H1 (cell line): ENCODE data around the gene TSC22D3. TPM values are rescaled to one million over a fixed set of nuclear protein-coding genes. Genes with fewer than 3 reads are reported as not detected.

Experiments used
- BACH1 ChIP-seq: IDR thresholded peaks from 2 replicates; pipeline ENCODE4 v1.6.1; 2012; ENCODE audit warnings: low read length, improper control_type of control experiment
- JUN ChIP-seq: IDR thresholded peaks from 2 replicates; pipeline ENCODE4 v1.6.1; 2011; ENCODE audit warnings: low read depth, mild to moderate bottlenecking, improper control_type of control experiment, low read length
- polyA plus RNA-seq, 7 experiments: library from polyadenylated mRNA; depleted of rRNA in 3 of 7; stranded (reverse) in 5 of 7; unstranded in 2 of 7; fragments of >200 nt in 5 of 7; fragments of 200-250 nt in 2 of 7; gene quantifications; 1 replicate in 5 of 7; 2 replicates in 1 of 7; 4 replicates in 1 of 7; pipeline versions ENCODE4 v1.2.1 to v1.2.3, GENCODE V29; 2011 to 2013; ENCODE audit warnings: missing spikeins in 2 of 7, mixed read lengths in 2 of 7
- total RNA-seq: library from RNA; stranded (reverse); fragmentation: NEBNext Ultra II Directional; extraction: Animal tissue kit (Norgen Biotek cat#: 25700); gene quantifications from 2 replicates; pipeline ENCODE4 v1.2.1, GENCODE V29; 2021
- TF ChIP-seq, protein P1 (sequence below): IDR thresholded peaks from 2 replicates; pipeline ENCODE4 v1.6.1; 2011; ENCODE audit warnings: low read depth, mild to moderate bottlenecking, low read length; ENCODE audit not compliant: insufficient read depth
- TF ChIP-seq, protein P2 (sequence below), 3 experiments: IDR thresholded peaks; 1 replicate in 2 of 3; 2 replicates in 1 of 3; pipeline versions ENCODE4 v1.5.1 to v1.6.1; 2011; ENCODE audit warnings: low read length in 3 of 3, mild to moderate bottlenecking in 3 of 3, inconsistent platforms in 2 of 3, low read depth in 1 of 3, moderate library complexity in 1 of 3; ENCODE audit not compliant: insufficient read depth in 1 of 3; ENCODE audit errors: control extremely low read depth in 1 of 3

TSC22D3 gene
- total and polyA plus RNA-seq, 2 of the 8 experiments (the other 6 are each of a cell fraction or from before 2014, with no cell fraction given) = 7.6 to 12.9 TPM

DNA sequence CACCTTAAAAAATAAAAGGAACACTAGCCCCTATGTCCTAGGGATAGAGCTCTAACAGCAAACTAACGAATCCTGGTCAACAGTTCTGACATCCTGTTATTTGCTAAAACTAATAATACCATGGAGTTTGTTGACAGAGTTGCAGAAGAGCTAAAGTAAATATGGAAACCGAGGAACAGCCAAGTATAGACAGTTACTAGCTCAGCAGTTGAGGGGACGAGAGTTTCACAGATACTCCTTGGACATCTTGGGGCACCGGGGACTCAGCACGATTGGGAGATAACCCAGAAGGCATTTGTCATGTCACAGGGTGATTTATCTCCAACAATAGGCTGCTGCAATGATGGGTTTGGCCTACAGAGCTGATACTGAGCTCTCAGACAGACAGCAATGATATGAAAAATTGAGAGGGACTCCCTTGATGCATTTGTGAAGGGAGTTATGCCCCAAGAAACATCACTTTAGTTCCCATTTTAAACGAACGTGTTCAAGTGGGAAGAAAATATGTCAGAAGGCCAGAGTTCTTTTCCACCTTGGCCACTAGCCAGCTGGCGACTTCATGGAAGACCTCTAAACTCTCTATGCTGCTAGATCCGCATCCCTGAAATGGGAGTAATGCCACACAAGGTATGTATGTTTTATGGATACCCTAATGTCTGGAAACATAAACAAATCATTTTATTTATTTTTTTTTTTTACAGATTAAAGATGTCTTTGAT, 48.6 kb downstream of the TSC22D3 start (continued):
- TF ChIP-seq, protein P1, sequence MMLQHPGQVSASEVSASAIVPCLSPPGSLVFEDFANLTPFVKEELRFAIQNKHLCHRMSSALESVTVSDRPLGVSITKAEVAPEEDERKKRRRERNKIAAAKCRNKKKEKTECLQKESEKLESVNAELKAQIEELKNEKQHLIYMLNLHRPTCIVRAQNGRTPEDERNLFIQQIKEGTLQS = no peak
- TF ChIP-seq, protein P2, sequence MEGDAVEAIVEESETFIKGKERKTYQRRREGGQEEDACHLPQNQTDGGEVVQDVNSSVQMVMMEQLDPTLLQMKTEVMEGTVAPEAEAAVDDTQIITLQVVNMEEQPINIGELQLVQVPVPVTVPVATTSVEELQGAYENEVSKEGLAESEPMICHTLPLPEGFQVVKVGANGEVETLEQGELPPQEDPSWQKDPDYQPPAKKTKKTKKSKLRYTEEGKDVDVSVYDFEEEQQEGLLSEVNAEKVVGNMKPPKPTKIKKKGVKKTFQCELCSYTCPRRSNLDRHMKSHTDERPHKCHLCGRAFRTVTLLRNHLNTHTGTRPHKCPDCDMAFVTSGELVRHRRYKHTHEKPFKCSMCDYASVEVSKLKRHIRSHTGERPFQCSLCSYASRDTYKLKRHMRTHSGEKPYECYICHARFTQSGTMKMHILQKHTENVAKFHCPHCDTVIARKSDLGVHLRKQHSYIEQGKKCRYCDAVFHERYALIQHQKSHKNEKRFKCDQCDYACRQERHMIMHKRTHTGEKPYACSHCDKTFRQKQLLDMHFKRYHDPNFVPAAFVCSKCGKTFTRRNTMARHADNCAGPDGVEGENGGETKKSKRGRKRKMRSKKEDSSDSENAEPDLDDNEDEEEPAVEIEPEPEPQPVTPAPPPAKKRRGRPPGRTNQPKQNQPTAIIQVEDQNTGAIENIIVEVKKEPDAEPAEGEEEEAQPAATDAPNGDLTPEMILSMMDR (IDR thresholded peaks at IDR 0.05; ENCODE audit: control extremely low read depth in 1 of 3, insufficient read depth in 1 of 3, low read depth in 1 of 3, low read length in 3 of 3) = no peak
- TF ChIP-seq JUN (no peak), BACH1 (no peak)
- TF ChIP-seq, all 59 proteins: peak for 0
